ENCODE measurements around the gene HOXB8.

DNA sequence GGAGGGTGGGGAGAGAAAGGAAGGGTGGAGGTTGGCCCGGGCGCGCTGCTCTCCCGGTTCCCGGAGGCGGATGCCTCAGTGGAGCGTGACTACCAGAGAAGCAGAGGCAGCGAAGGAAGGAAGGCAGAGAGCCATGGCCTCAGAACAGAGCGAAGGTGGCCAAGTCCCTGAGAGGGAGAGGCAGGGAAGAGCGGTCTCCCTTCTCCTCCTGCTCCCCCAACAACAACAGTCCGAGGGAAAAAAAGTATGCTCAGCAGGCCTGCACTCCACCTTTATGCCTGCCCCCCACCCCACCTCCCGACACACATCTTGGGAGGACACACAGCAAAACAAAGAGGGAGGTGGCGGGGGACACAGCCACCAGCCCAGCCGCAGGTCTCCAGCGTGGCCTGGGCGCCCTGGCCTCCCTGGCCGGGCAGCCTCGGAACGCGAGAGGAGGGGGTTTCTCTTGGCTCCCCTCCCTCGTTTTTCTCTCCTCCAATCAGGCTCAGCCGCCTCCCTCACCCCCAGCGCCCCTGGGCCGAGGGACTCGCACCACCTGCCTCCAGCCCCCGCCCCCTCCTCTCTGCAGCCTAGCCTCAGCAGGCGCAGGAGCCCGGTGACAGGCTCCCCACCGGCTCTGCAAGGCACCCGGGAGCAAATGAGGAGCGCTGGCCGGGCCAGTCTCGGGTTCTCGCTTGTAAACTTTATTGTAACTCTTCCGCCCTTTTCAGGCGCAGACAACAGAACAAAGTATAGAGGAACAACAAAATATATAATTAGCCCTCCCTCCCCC lies 3.2 kb downstream of the HOXB8 start:
- TF ChIP-seq, protein P1, sequence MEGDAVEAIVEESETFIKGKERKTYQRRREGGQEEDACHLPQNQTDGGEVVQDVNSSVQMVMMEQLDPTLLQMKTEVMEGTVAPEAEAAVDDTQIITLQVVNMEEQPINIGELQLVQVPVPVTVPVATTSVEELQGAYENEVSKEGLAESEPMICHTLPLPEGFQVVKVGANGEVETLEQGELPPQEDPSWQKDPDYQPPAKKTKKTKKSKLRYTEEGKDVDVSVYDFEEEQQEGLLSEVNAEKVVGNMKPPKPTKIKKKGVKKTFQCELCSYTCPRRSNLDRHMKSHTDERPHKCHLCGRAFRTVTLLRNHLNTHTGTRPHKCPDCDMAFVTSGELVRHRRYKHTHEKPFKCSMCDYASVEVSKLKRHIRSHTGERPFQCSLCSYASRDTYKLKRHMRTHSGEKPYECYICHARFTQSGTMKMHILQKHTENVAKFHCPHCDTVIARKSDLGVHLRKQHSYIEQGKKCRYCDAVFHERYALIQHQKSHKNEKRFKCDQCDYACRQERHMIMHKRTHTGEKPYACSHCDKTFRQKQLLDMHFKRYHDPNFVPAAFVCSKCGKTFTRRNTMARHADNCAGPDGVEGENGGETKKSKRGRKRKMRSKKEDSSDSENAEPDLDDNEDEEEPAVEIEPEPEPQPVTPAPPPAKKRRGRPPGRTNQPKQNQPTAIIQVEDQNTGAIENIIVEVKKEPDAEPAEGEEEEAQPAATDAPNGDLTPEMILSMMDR (conservative IDR thresholded peaks at IDR 0.05; ENCODE audit: low read depth in 2 of 2) = no peak
- TF ChIP-seq POLR2AphosphoS5 (IDR thresholded peaks at IDR 0.05; ENCODE audit: low read depth) = no peak
